Fibroblast of lung (primary cell): ENCODE measurements around the gene OR7G3.

Experiments
- CTCF ChIP-seq, 2 donors: IDR thresholded peaks in 1 of 2; conservative IDR thresholded peaks in 1 of 2; 1 replicate in 1 of 2; 2 replicates in 1 of 2; pipeline ENCODE4 v1.5.1; 2011 to 2012; ENCODE audit warnings: low read length in 2 of 2, control low read depth in 1 of 2, inconsistent platforms in 1 of 2, low read depth in 1 of 2, mild to moderate bottlenecking in 1 of 2
- EZH2 ChIP-seq: IDR thresholded peaks from 2 replicates; pipeline ENCODE4 v1.5.1; 2012; ENCODE audit warnings: low read length, control low read depth, mild to moderate bottlenecking; ENCODE audit errors: missing control alignments

- no peak for TF ChIP-seq CTCF (conservative IDR thresholded peaks at IDR 0.05 in 1 of 2, IDR thresholded peaks at IDR 0.05 in 1 of 2; ENCODE audit: low read depth in 1 of 2, low read length in 2 of 2)
- no peak for TF ChIP-seq EZH2
Measured at GRCh38 chr19:9126900-9127405, at the start of gene OR7G3.
